C4-2B (cell line): Measurements from ENCODE around the gene WAPL.
"Not testable (repeated sequence)": the region's sequence is repeated elsewhere in the genome, so short reads cannot be mapped to it uniquely, and the experiment has no call there.

Source experiments
- H3K27ac ChIP-seq: fragments of 450-650 bp; 2 replicates; pipeline ENCODE4 v1.5.1; 2017
- CTCF ChIP-seq: fragments of 450-650 bp; conservative IDR thresholded peaks from 2 replicates; pipeline ENCODE4 v1.5.1; 2017; ENCODE audit warnings: mild to moderate bottlenecking
- ZFX ChIP-seq: fragments of 450-650 bp; IDR thresholded peaks from 2 replicates; pipeline ENCODE4 v1.6.1; 2017

Gene WAPL

DNA sequence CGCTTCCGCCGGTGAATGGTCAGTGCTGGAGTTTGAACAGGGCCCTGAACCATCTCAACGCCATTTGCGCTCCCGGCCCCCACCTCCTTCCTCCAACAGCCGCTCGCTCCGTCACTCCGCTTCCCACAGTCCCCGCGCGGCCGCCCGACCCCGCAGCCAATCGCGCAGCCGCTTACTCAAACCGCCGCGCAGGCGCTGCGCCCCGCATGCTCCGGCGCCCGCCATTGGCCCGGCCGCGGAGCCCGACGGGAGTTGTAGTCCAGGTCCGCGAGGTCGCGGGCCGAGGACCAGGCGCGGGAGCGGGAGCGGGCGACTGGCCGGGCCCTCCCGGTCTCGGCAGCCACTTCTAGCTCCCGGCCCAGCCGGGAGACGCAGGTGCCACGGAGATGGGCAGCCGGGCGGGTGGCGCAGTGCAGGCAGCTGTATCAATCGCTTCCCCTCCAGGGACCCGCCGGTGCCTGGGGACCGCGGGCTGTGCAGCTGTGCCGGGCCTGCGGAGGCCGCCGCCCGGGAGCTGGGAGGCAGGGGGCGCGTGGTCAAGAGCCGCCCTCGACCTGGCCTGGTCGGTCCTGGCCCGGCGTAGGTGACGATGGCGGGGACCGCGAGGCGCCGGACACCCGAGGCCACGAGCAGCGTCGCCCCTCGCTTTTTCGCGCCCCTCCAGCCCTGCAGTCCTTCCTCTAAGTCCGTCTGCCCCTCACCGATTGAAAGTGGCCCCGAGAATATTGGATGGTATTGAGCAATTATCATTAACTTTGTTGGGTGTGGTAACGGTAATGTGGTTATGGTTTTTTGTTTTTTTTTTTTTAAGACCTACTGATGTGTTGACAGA, at the start of gene WAPL:
Gene WAPL (minus strand): TSS at position 115 of the 832 bp plus-strand sequence. CDS start 3,723 bp downstream, outside the sequence.
- peak within 1 kb of the TSS; percentile 92 for H3K27ac ChIP-seq
- TF ChIP-seq ZFX (peak; percentile 89), CTCF (no peak)

DNA sequence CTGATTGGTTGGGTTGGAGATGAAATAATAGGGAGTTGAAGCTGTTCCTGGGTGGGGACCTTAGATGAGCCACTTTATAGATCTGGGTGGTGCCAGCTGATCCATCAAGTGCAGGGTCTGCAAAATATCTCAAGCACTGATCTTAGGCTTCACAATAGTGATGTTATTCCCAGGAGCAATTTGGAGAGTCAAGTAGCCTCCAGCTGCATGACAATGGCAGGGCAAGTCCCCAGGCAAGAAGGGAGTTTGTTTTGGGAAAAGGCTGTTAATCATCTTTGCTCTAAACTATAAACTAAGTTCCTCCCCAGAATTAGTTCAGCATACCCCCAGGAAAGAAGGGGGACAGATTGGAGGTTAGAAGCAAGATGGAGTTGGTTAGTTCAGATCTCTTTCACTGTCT, 47.7 kb upstream of the WAPL start:
- H3K27ac ChIP-seq: no peak overlapping the region
- TF ChIP-seq CTCF: no peak
- no peak for TF ChIP-seq ZFX

DNA sequence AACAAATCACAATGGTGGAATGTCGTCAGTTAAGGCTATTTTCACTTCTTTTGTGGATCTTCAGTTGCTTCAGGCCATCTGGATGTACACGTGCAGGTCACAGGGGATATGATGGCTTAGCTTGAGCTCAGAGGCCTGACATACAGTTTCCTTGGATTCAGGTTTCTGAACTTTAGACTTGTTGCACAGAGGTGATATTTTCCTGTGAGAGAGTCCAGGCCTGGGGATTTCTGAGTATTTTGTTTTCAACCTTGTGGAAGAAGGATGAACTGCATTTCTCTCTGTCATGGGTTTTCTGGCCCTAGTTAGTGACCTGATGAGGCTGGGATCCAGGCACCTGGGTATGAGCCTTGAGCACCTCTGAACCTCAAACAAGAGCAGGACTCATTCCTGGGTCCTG, 44.9 kb upstream of the WAPL start:
- not testable (repeated sequence) for H3K27ac ChIP-seq

- H3K27ac ChIP-seq: not testable (repeated sequence)
Observed at GRCh38 chr10:86563338-86563737, 41.7 kb upstream of the WAPL start.

DNA sequence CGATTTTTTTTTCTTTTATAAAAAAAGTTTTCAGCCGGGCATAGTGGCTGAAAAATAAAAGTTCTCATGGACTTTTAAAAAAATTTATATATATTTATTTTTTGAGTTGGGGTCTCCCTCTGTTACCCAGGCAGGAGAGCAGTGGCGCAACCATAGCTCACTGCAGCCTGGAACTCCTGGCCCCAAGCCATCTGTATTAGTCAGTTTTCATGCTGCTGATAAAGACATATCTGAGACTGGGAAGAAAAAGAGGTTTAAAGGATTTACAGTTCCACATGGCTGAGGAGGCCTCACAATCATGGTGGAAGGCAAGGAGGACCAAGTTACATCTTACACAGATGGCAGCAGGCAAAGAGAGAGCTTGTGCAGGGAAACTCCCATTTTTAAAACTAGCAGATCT, 37.1 kb upstream of the WAPL start:
- H3K27ac ChIP-seq: not testable (repeated sequence)

DNA sequence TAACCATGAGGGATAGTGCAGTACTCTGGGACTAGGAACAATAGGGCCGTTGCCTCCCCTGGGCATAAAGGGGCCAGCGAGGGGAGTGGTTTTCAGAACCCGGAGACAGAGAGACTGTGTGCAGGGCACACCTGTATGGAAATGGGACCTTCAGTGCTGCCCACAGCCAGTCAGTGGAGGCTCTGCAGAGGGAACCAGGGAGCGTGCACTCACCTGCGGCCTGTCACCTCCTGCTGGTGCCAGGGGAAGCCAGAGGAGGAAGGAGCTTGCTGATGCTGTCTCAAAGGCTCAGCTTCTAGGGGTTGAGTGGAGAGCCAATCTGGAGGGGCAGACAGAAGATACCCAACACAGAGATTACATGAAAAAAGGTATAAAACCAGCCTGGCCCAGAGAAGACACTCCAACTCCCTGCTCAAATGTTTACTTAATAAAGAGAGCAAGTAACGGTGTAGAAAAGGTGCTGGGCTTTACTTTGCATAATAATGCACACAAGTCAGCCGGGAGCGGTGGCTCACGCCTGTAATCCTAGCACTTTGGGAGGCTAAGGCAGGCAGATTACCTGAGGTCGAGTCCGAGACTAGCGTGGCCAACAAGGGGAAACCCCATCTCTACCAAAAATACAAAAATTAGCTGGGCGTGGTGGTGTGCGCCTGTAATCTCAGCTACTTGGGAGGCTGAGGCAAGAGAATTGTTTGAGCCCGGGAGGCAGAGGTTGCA, 35.5 kb upstream of the WAPL start:
- TF ChIP-seq ZFX (no peak), CTCF (no peak)
- peak overlapping the region; percentile 62 for H3K27ac ChIP-seq

DNA sequence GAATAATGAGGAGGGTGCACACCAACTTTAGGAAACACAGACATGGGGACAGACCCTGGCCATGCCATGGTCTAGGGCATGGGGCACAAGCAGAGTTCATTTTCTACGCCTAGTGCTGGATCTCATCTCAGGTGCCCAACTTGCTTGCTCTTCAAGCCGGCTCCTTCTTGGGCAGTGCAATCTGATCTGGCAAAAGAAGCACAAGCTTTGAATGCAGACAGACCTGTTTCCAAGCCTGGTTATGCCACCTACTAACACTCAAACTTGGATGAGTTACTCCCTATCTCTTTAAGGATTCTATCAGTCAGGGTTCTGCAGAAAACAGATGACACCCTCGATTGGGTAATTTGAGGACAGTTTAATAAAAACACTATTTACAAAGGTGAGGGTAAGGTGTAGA, 34.9 kb upstream of the WAPL start:
- TF ChIP-seq CTCF: no peak
- TF ChIP-seq ZFX: no peak
- H3K27ac ChIP-seq: peak overlapping the region; percentile 62

DNA sequence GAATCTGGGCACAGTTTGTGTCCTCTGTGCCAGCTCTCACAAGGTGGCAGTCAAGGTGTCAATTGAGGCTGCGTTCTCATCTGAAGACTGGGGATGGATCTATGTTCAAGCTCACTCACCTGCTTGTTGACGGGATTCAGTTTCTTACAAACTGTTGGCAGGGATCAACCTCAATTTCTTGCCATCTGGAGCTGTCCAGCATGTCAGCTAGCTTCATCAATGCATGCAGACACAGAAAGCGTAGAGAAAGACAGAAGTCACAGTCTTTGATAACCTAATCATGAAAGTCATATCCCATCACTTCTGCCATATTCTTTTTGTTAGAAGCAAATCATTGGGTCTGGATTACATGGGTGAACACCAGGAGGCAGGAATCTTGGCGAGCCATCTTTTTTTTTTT, 32.0 kb upstream of the WAPL start:
- H3K27ac ChIP-seq: no peak overlapping the region
- TF ChIP-seq ZFX: no peak
- no peak for TF ChIP-seq CTCF

- TF ChIP-seq CTCF: no peak
- no peak for TF ChIP-seq ZFX
- H3K27ac ChIP-seq: no peak overlapping the region
Observed at GRCh38 chr10:86553213-86553612, 31.6 kb upstream of the WAPL start.
